Colonic mucosa (tissue), 4 donors: ENCODE data around the gene FEM1A. TPM values are rescaled to one million over a fixed set of nuclear protein-coding genes. Genes with fewer than 3 reads are reported as not detected.

Experiments
- DNase-seq: peaks from one replicate; pipeline ENCODE4 v3.0.0-alpha.2; 2020
- H3K27ac ChIP-seq: fragments of 200-600 bp; one replicate; pipeline ENCODE4 v1.8.0; 2021
- H3K27me3 ChIP-seq: fragments of 200-600 bp; one replicate; pipeline ENCODE4 v1.8.0; 2021
- H3K36me3 ChIP-seq: fragments of 200-600 bp; one replicate; pipeline ENCODE4 v1.8.0; 2021
- H3K4me1 ChIP-seq: fragments of 200-600 bp; one replicate; pipeline ENCODE4 v1.8.0; 2021; ENCODE audit warnings: mild to moderate bottlenecking
- H3K4me3 ChIP-seq: fragments of 200-600 bp; one replicate; pipeline ENCODE4 v1.8.0; 2021
- H3K9ac ChIP-seq, 2 donors: one replicate each; pipeline ENCODE4 v1.7.0; 2013; ENCODE audit warnings: control low read depth in 2 of 2, low read depth in 2 of 2, low read length in 2 of 2
- H3K9me3 ChIP-seq: fragments of 200-600 bp; one replicate; pipeline ENCODE4 v1.8.0; 2021
- CTCF ChIP-seq: fragments of 200-600 bp; IDR thresholded peaks from one replicate; pipeline ENCODE4 v1.8.0; 2022; ENCODE audit warnings: antibody characterized with exemption, mild to moderate bottlenecking
- intact Hi-C: fragments of 100-400 bp; cut with DNase I; formaldehyde crosslinking; loops from one replicate; pipeline ENCODE4 v1.14.1; 2022
- total RNA-seq, 2 donors: library from RNA; stranded (reverse); fragmentation: NEBNext Ultra II Directional in 1 of 2; extraction: Animal tissue kit (Norgen Biotek cat#: 25700) in 1 of 2; gene quantifications; one replicate each; pipeline ENCODE4 v1.2.1, GENCODE V29; 2021
- donor health status: healthy.
- donor health status: DM: no; HTN: no; CAD: no.
- donor health status: DM: no; HTN: no; CAD: no.

Gene FEM1A
- total RNA-seq, 2 donors from 2014 or later = 10.4 to 13.3 TPM

GRCh38 chr19:4794971-4795370, 3.4 kb downstream of the FEM1A start:
- Histone ChIP-seq H3K9ac (no peak overlapping the region), H3K4me1 (peaks cover 10% of the 10 kb centered on the region), H3K27me3 (no peaks in the 10 kb centered on the region), H3K27ac (no peak overlapping the region), H3K36me3 (no peaks in the 10 kb centered on the region), H3K9me3 (no peaks in the 10 kb centered on the region), H3K4me3 (no peak overlapping the region)
- DNase-seq = no peak
- intact Hi-C loops = no loop called here
- no peak for TF ChIP-seq CTCF

- no peak overlapping the region for H3K4me3 ChIP-seq
- no peak overlapping the region for H3K27ac ChIP-seq
- no peaks in the 10 kb centered on the region for H3K9me3 ChIP-seq
- H3K36me3 ChIP-seq = no peaks in the 10 kb centered on the region
- H3K27me3 ChIP-seq = no peaks in the 10 kb centered on the region
- intact Hi-C loops = no loop called here
- peaks cover 10% of the 10 kb centered on the region for H3K4me1 ChIP-seq
- no peak overlapping the region for H3K9ac ChIP-seq
- TF ChIP-seq CTCF = no peak
- DNase-seq = no peak
Observed at GRCh38 chr19:4795400-4795799, 3.9 kb downstream of the FEM1A start.

GRCh38 chr19:4800591-4801081, 9.1 kb downstream of the FEM1A start:
- H3K36me3 ChIP-seq = no peaks in the 10 kb centered on the region
- DNase-seq = no peak
- no peaks in the 10 kb centered on the region for H3K27me3 ChIP-seq
- no peak overlapping the region for H3K9ac ChIP-seq
- intact Hi-C loops = no loop called here
- H3K4me1 ChIP-seq = no peaks in the 10 kb centered on the region
- no peaks in the 10 kb centered on the region for H3K9me3 ChIP-seq
- TF ChIP-seq CTCF = no peak
- no peak overlapping the region for H3K27ac ChIP-seq
- H3K4me3 ChIP-seq = no peak overlapping the region

GRCh38 chr19:4801085-4801619, 9.6 kb downstream of the FEM1A start:
- Histone ChIP-seq H3K9me3 (no peaks in the 10 kb centered on the region), H3K27ac (no peak overlapping the region), H3K27me3 (no peaks in the 10 kb centered on the region), H3K4me3 (no peak overlapping the region), H3K4me1 (no peaks in the 10 kb centered on the region), H3K36me3 (no peaks in the 10 kb centered on the region), H3K9ac (no peak overlapping the region)
- TF ChIP-seq CTCF = no peak
- DNase-seq = no peak
- intact Hi-C loops = no loop called here

DNA sequence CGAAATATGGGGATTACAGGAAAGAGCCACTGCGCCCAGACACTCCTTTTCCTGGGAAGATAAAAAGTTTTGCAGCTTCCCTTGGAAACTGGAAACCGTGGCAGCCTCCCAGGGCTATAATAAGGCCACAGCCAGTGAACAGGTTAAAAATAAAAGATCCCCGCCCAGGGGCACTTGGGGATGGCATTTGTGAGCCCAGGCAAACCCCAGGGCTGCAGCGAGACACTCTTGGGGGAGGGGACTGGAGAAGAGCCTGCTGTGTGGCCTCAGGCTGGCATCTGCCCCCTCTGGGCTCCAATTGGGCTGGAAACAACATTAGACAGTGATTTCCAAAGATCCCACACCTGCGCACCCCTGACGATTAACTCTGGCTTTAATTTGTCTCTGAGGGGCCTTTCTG, 11.2 kb downstream of the FEM1A start:
- Histone ChIP-seq H3K4me3 (no peak overlapping the region), H3K27ac (no peak overlapping the region), H3K4me1 (no peaks in the 10 kb centered on the region), H3K27me3 (no peaks in the 10 kb centered on the region), H3K36me3 (no peaks in the 10 kb centered on the region), H3K9me3 (no peaks in the 10 kb centered on the region), H3K9ac (no peak overlapping the region)
- no peak for DNase-seq
- intact Hi-C loops = no loop called here
- no peak for TF ChIP-seq CTCF
